Brain microvascular endothelial cell (primary cell): ENCODE measurements around the gene UXS1.

ENCODE experiments used
- DNase-seq: peaks from one replicate; pipeline ENCODE4 v3.0.0-alpha.2; 2020
- H3K27ac ChIP-seq: fragments of 250-450 bp; sonication (Bioruptor Pico); 2 replicates; pipeline ENCODE4 v1.5.1; 2020; ENCODE audit warnings: mild to moderate bottlenecking, moderate library complexity
- H3K27me3 ChIP-seq: fragments of 250-450 bp; sonication (Bioruptor Pico); replicated peaks from 2 replicates; pipeline ENCODE4 v1.5.1; 2020; ENCODE audit warnings: mild to moderate bottlenecking
- H3K36me3 ChIP-seq: fragments of 250-450 bp; sonication (Bioruptor Pico); replicated peaks from 2 replicates; pipeline ENCODE4 v1.5.1; 2020; ENCODE audit warnings: mild to moderate bottlenecking
- H3K4me3 ChIP-seq: 2 replicates; pipeline ENCODE4 v1.5.1; 2011; ENCODE audit warnings: low read depth, mild to moderate bottlenecking, control low read depth, low read length, moderate library complexity
- in situ Hi-C: cut with HindIII; loops from 2 replicates; pipeline ENCODE4 v1.10.0; 2017; ENCODE audit warnings: low sequenced_read_pairs, low pct_ligation_motif_present
- TF ChIP-seq, protein P1 (sequence below): IDR thresholded peaks from 2 replicates; pipeline ENCODE4 v1.5.1; 2011; ENCODE audit warnings: low read depth, mild to moderate bottlenecking, moderate library complexity, low read length, control low read depth, inconsistent platforms; ENCODE audit errors: missing control alignments

Gene UXS1

DNA sequence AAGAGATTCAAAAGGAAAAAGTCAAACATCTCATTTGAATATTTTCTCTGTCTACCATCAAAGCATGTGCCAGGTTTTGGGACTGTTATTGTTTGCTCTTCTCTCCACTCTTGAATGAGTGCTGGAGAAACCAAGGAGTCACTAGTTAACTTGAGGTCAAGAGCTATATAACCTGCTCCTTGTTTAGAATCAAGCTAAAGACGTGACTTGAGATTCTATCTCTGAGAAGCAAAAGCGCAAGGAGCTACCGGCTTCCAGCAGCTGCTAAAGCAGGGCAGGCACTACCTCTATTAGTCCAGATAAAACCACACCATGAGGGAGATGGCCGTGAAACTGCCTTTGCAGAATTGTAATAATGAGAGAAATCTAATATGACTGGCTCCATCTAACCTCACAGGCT, 36.0 kb downstream of the UXS1 start:
- no peak overlapping the region for H3K27ac ChIP-seq
- H3K36me3 ChIP-seq, result no peaks in the 10 kb centered on the region
- no peak for DNase-seq
- TF ChIP-seq, protein P1, sequence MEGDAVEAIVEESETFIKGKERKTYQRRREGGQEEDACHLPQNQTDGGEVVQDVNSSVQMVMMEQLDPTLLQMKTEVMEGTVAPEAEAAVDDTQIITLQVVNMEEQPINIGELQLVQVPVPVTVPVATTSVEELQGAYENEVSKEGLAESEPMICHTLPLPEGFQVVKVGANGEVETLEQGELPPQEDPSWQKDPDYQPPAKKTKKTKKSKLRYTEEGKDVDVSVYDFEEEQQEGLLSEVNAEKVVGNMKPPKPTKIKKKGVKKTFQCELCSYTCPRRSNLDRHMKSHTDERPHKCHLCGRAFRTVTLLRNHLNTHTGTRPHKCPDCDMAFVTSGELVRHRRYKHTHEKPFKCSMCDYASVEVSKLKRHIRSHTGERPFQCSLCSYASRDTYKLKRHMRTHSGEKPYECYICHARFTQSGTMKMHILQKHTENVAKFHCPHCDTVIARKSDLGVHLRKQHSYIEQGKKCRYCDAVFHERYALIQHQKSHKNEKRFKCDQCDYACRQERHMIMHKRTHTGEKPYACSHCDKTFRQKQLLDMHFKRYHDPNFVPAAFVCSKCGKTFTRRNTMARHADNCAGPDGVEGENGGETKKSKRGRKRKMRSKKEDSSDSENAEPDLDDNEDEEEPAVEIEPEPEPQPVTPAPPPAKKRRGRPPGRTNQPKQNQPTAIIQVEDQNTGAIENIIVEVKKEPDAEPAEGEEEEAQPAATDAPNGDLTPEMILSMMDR, result no peak
- in situ Hi-C loops, result no loop called here
- no peak overlapping the region for H3K4me3 ChIP-seq
- H3K27me3 ChIP-seq, result no peaks in the 10 kb centered on the region

DNA sequence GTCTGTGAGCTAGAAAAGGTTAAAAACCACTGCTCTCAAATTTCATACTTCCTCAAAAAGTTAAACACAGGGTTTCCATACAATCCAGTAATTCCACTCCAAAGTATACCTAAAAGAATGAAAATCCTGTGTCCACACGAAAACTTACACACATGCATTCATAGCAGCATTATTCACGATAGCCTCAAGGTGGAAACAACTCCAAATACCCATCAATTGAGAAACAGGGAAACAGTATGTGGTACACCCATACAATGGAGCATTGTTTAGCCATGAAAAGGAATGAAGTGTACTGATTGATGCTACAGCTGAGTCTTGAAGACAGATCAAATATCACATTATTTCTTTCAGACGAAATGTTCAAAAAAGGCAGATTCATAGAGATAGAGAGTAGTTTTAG, 36.7 kb downstream of the UXS1 start:
- Histone ChIP-seq H3K36me3 (no peaks in the 10 kb centered on the region), H3K27me3 (no peaks in the 10 kb centered on the region), H3K4me3 (no peak overlapping the region), H3K27ac (no peak overlapping the region)
- no peak for DNase-seq
- TF ChIP-seq, protein P1, result no peak
- in situ Hi-C loops, result no loop called here

DNA sequence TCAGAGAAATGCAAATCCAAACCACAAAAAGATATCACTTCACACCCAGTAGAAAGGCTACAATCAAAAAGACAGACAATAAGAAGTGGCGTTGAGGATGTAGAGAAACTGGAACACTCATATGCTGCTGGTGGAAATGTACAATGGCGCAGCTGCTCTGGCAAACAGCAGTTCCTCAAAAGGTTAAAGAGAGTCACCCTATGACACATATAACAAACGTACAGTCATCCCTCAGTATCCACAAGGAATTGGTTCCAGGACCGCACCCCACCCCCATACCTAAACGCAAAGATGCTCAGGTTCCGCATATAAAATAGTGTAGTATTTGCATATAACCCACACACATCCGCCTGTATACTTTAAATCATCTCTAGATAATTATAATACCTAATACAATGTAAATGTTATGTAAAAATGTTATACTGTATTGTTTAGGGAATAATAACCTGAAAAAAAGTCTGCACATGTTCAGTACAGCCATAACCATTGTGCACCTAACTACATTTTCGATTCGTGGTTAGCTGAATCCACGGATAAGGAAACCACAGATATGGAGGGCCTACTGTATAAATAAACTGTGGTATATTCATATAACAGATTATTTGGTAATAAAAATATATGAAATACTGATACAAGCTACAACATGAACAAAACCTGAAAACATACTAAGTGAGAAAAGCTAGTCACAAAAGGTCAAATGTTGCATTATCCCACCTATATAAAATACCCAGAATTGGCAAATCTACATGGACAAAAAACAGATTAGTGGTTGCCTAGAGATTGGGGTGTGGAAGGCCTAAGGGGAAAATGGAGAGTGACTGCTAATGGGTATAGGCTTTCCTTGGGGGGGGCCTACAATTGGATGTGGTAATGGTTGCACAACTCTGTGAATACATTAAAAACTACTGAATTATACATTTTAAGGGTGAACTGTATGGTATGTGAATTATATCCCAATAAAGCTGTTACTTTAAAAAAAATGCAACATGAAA, 37.5 kb downstream of the UXS1 start:
- Histone ChIP-seq H3K27me3 (no peaks in the 10 kb centered on the region), H3K36me3 (no peaks in the 10 kb centered on the region), H3K4me3 (no peak overlapping the region), H3K27ac (no peak overlapping the region)
- in situ Hi-C loops, result no loop called here
- DNase-seq, result no peak
- TF ChIP-seq, protein P1, result no peak

DNA sequence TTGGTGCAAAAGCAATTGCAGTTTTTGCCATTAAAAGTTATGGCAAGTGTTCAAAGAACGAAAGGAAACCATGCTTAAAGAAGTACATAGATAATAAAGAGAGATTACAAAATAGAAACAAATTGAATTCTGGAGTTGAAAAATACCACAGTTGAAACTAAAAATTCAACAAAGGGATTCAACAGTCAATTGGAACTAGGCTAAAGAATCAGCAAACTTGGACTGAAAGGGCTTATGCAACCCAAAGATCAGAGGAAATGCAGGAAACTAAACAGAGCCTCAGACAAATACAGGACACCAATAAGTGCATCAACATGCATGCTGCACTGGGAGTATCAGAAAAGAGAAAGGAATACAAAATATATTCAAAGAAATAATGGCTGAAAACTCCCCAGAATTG, 40.3 kb downstream of the UXS1 start:
- Histone ChIP-seq H3K27ac (no peak overlapping the region), H3K27me3 (no peaks in the 10 kb centered on the region), H3K4me3 (no peak overlapping the region), H3K36me3 (no peaks in the 10 kb centered on the region)
- TF ChIP-seq, protein P1, result no peak
- no peak for DNase-seq
- in situ Hi-C loops, result no loop called here

DNA sequence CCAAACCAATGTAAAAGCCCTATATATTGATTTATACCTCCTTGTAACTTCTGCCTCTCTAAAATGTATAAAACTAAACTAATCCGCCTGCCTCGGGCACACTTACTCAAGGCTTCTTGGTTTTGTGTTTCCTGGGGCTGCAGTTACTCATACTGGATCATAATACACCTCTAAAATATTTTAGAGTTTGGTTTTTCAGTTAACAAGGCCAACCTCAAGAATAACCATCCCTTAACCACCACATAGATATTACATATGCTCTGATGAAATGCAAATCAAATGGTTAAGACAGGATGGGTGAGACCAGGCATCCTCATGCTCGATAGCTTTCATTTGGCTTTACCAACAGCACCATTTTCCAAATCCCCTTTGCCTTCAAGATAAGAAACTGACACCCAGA, 46.4 kb downstream of the UXS1 start:
- Histone ChIP-seq H3K27me3 (no peaks in the 10 kb centered on the region), H3K27ac (peak overlapping the region; percentile 25), H3K36me3 (no peaks in the 10 kb centered on the region), H3K4me3 (no peak overlapping the region)
- no peak for DNase-seq
- TF ChIP-seq, protein P1, result no peak
- in situ Hi-C loops, result no loop called here
